Measurements from ENCODE around the gene GNG5. TPM values are rescaled to one million over a fixed set of nuclear protein-coding genes. Genes with fewer than 3 reads are reported as not detected.
"Not testable (repeated sequence)": the region's sequence is repeated elsewhere in the genome, so short reads cannot be mapped to it uniquely, and the experiment has no call there.

GNG5 gene
- polyA plus RNA-seq, 12 donors: 156 to 226 (median 195) TPM; not detected in 1

- no peak for DNase-seq
Observed at GRCh38 chr1:84496498-84496897, 9.9 kb downstream of the GNG5 start.

DNA sequence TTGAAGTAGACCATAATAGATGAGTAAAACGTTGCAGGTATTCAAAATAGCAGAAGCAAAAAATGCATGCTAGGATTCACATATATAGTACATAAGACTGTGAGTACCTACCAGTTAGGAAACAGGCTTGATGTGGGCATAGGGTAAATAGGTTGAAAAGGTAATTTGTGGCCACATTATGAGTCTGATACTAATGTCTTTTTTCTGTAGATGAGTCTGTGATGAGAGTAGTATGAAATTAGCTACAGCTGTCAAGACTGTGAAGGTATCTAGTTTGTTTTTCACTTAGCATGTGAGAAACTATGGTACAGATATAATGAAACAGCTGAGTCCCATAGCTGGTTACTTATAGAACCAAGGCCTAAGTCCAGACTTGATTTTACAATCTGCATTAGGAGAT is 12.6 kb downstream of the GNG5 start:
- no peak for DNase-seq

GRCh38 chr1:84492726-84493125 is 13.7 kb downstream of the GNG5 start:
- DNase-seq: no peak

DNA sequence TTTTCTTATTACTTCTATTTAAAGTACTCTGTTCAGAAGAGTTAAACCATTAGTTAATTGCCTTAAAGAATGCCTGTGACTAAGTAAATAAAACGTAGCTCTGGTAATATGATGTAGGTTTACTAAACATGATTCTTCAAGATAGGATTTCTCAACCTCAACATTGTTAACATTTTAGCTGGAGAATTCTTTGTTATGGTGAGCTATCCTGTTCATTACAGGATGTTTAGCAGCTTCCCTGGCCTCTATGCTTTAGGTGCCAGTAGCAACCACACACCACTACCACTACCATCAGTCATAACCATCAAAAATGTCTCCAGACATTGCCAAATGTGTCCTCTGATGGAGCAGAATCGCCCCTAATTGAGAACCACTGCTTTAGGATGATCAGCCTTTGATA is 16.6 kb downstream of the GNG5 start:
- no peak for DNase-seq

DNA sequence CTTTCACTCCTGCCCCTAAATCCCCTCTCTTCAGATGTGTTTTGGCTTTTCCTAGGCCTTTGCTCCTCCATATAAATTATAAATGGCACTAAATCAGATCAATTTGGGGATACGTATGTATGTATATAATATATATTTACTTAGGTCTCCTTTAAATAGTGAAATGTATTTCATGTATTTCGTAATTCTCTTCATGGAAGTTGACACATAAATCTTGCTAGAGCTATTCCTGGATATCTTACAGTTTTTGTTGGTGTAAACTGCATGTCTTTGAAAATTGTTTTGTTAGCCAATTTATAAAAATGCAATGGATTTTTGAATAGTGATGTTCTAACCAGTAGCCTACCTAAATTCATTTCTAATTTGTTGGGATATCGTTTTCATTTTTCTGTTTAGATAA is 18.3 kb downstream of the GNG5 start:
- DNase-seq: no peak

DNA sequence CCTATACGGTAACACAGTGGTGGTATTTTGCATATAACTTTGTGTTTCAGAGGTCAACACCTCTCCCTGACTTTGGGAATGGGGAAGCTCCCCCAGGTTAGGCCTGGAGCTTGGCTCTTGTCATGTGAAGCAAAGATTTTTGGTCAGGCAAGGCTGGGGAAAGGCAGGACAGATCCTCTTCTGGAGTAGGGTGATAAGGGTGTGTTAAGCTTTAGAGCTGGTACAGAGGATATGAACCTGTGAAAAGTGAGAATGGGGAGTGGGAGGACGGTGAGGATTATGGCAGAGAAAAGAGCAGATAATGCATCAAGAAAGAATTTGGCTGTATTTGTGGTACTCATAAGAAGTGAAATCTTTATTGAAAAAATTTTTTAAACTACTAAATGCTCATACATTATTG is 25.1 kb downstream of the GNG5 start:
- no peak for DNase-seq

GRCh38 chr1:84480650-84481049 is 25.7 kb downstream of the GNG5 start:
- no peak for DNase-seq

- no peak for DNase-seq
Observed at GRCh38 chr1:84479998-84480397, 26.4 kb downstream of the GNG5 start.

- DNase-seq: peak; percentile 86
Observed at GRCh38 chr1:84478876-84479868, 27.2 kb downstream of the GNG5 start, which contains the start of gene RPF1. RPF1 (plus strand) TSS chr1:84479266; CDS start chr1:84479282, 16 bp downstream.

DNA sequence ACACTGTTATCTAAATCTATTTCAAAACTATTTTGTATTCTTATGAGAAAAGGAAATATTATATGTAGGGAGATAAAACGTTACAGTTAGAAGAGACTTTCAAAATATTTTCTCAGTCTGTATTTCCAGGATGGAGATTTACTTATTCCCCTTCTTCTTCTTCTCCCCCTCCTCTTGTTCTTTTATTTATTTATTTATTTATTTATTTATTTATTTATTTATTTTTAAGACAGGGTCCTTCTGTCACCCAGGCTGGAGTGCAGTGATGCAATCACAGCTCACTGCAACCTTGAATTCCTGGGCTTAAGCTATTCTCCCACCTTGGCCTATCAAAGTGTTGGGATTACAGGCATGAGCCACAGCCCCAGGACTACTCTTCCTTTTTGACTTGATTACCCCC is 30.2 kb downstream of the GNG5 start:
- no peak for DNase-seq

- no peak for DNase-seq
Observed at GRCh38 chr1:84467298-84467697, 39.1 kb downstream of the GNG5 start.

DNA sequence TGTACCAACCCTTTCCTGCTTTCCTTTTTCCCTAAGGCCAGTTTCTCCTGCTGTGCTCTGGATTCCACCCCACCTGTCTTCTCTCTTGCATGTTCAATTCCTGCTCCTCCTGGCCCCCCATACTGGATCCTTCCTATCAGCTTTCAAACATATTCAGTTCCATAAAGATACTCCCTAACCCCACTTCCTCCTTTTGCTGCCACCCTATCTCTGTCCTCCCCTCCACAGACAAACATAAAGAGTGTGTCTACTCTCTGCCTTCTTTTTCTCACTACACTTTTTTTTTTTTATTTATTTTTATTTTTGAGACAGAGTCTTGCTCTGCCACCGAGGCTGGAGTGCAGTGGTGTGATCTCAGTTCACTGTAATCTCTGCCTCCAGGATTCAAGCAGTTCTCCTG is 44.3 kb downstream of the GNG5 start:
- DNase-seq: no peak

GRCh38 chr1:84452436-84452835 is 53.9 kb downstream of the GNG5 start:
- DNase-seq: no peak

- no peak for DNase-seq
Observed at GRCh38 chr1:84450910-84451309, 55.5 kb downstream of the GNG5 start.

DNA sequence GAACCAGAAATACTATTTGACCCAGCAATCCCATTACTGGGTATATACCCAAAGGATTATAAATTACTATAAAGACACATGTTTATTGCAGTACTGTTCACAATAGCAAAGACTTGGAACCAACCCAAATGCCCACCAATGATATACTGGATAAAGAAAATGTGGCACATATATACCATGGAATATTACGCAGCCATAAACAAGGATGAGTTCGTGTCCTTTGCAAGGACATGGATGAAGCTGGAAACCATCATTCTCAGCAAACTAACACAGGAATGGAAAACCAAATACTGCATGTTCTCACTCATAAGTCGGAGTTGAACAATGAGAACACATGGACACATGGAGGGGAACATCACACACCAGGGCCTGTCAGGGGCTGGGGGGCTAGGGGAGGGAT is 57.7 kb downstream of the GNG5 start:
- not testable (repeated sequence) for DNase-seq

Other genes starting within 250 kb of the GNG5 start
- 10 to 100 TPM in 5 of 12 donors, 1 to 10 TPM in 5, not detected in 2; 4.6 to 11.6 (median 9.9) TPM for gene SAMD13, start 204.9 kb downstream of the GNG5 start, polyA plus RNA-seq (ENCODE audit: insufficient read length in 12 of 12)
- under 1 TPM in 6 of 12 donors, not detected in 6; 0.14 to 0.27 (median 0.18) TPM for gene DNASE2B, start 108.1 kb downstream of the GNG5 start, polyA plus RNA-seq (ENCODE audit: insufficient read length in 12 of 12)
- 10 to 100 TPM in 11 of 12 donors, not detected in 1; 27.1 to 40.3 (median 34.6) TPM for gene RPF1, start 27.3 kb downstream of the GNG5 start, polyA plus RNA-seq (ENCODE audit: insufficient read length in 12 of 12)
- 1 to 10 TPM in 7 of 12 donors, under 1 TPM in 3, not detected in 2; 0.69 to 3.3 (median 1.7) TPM for gene SPATA1, start 195 bp downstream of the GNG5 start, polyA plus RNA-seq (ENCODE audit: insufficient read length in 12 of 12)
- gene CTBS, start 67.9 kb upstream of the GNG5 start, polyA plus RNA-seq (ENCODE audit: insufficient read length in 12 of 12): 10 to 100 TPM in 1 of 12 donors, 1 to 10 TPM in 10, not detected in 1; 5.4 to 11.7 (median 7.5) TPM
- 10 to 100 TPM in 11 of 12 donors, not detected in 1; 12.5 to 24.7 (median 18.1) TPM for gene SSX2IP, start 183.9 kb upstream of the GNG5 start, polyA plus RNA-seq (ENCODE audit: insufficient read length in 12 of 12)

Measured in muscle of arm (tissue), 12 donors.